ENCODE measurements around the gene TMEM204.
A peak's percentile ranks its signal among the peaks of the same experiment; 100 is the strongest.

Gene TMEM204

GRCh38 chr16:1498899-1499676, 34.4 kb upstream of the TMEM204 start:
- in situ Hi-C loops (cut with MboI; ENCODE audit: low pct_unique_long_range_greater_than_20kb, low sequenced_read_pairs): no loop called here
- no peak for DNase-seq

GRCh38 chr16:1499756-1500464, 33.6 kb upstream of the TMEM204 start:
- DNase-seq: no peak
- in situ Hi-C loops (cut with MboI; ENCODE audit: low pct_unique_long_range_greater_than_20kb, low sequenced_read_pairs): no loop called here

- in situ Hi-C loops (cut with MboI; ENCODE audit: low pct_unique_long_range_greater_than_20kb, low sequenced_read_pairs): no loop called here
- DNase-seq: no peak
Observed at GRCh38 chr16:1500465-1501150, 32.9 kb upstream of the TMEM204 start.

- in situ Hi-C loops (cut with MboI; ENCODE audit: low pct_unique_long_range_greater_than_20kb, low sequenced_read_pairs): no loop called here
- no peak for DNase-seq
Observed at GRCh38 chr16:1501630-1502029, 31.8 kb upstream of the TMEM204 start.

- in situ Hi-C loops (cut with MboI; ENCODE audit: low pct_unique_long_range_greater_than_20kb, low sequenced_read_pairs): no loop called here
- DNase-seq: no peak
Observed at GRCh38 chr16:1502092-1503004, 31.1 kb upstream of the TMEM204 start.

- in situ Hi-C loops (cut with MboI; ENCODE audit: low pct_unique_long_range_greater_than_20kb, low sequenced_read_pairs): no loop called here
- no peak for DNase-seq
Observed at GRCh38 chr16:1503110-1503955, 30.1 kb upstream of the TMEM204 start.

- in situ Hi-C loops (cut with MboI; ENCODE audit: low pct_unique_long_range_greater_than_20kb, low sequenced_read_pairs): no loop called here
- DNase-seq: no peak
Observed at GRCh38 chr16:1505073-1505844, 28.2 kb upstream of the TMEM204 start.

- DNase-seq: no peak
- in situ Hi-C loops (cut with MboI; ENCODE audit: low pct_unique_long_range_greater_than_20kb, low sequenced_read_pairs): no loop called here
Observed at GRCh38 chr16:1505912-1506311, 27.6 kb upstream of the TMEM204 start.

GRCh38 chr16:1506494-1507213, 26.8 kb upstream of the TMEM204 start:
- DNase-seq: no peak
- in situ Hi-C loops (cut with MboI; ENCODE audit: low pct_unique_long_range_greater_than_20kb, low sequenced_read_pairs): no loop called here

- DNase-seq: no peak
- in situ Hi-C loops (cut with MboI; ENCODE audit: low pct_unique_long_range_greater_than_20kb, low sequenced_read_pairs): no loop called here
Observed at GRCh38 chr16:1508494-1509187, 24.8 kb upstream of the TMEM204 start.

- no peak for DNase-seq
- in situ Hi-C loops (cut with MboI; ENCODE audit: low pct_unique_long_range_greater_than_20kb, low sequenced_read_pairs): no loop called here
Observed at GRCh38 chr16:1509307-1510221, 23.9 kb upstream of the TMEM204 start.

- no peak for DNase-seq
- in situ Hi-C loops (cut with MboI; ENCODE audit: low pct_unique_long_range_greater_than_20kb, low sequenced_read_pairs): no loop called here
Observed at GRCh38 chr16:1510272-1510671, 23.2 kb upstream of the TMEM204 start.

- DNase-seq: no peak
- in situ Hi-C loops (cut with MboI; ENCODE audit: low pct_unique_long_range_greater_than_20kb, low sequenced_read_pairs): no loop called here
Observed at GRCh38 chr16:1510941-1511351, 22.5 kb upstream of the TMEM204 start.

- in situ Hi-C loops (cut with MboI; ENCODE audit: low pct_unique_long_range_greater_than_20kb, low sequenced_read_pairs): no loop called here
- DNase-seq: peak; percentile 12
Observed at GRCh38 chr16:1511662-1512569, 21.6 kb upstream of the TMEM204 start.

- no peak for DNase-seq
- in situ Hi-C loops (cut with MboI; ENCODE audit: low pct_unique_long_range_greater_than_20kb, low sequenced_read_pairs): no loop called here
Observed at GRCh38 chr16:1512774-1513173, 20.7 kb upstream of the TMEM204 start.
